ENCODE data around the gene FKBP6.

GRCh38 chr7:73330772-73331171 lies 2.8 kb downstream of the FKBP6 start:
- no peak for TF ChIP-seq CTCF (IDR thresholded peaks at IDR 0.05)
- no peak for TF ChIP-seq POLR2A (IDR thresholded peaks at IDR 0.05)

Measured in right lobe of liver (tissue), 4 donors.